Fibroblast of pulmonary artery (primary cell): ENCODE data around the gene FAM180B.

ENCODE experiments used
- DNase-seq: peaks from one replicate; pipeline ENCODE4 v3.0.0-alpha.2; 2010; ENCODE audit warnings: low read depth
- H3K4me3 ChIP-seq: replicated peaks from 2 replicates; pipeline ENCODE4 v1.5.1; 2011; ENCODE audit warnings: low read depth, mild to moderate bottlenecking, control low read depth, low read length, moderate library complexity
- CTCF ChIP-seq: IDR thresholded peaks from 2 replicates; pipeline ENCODE4 v1.5.1; 2011; ENCODE audit warnings: mild to moderate bottlenecking, control low read depth, low read length, inconsistent platforms; ENCODE audit errors: missing control alignments

FAM180B gene

GRCh38 chr11:47595029-47595428 lies 8.6 kb downstream of the FAM180B start:
- no peak overlapping the region for H3K4me3 ChIP-seq
- DNase-seq = no peak
- TF ChIP-seq CTCF = no peak

DNA sequence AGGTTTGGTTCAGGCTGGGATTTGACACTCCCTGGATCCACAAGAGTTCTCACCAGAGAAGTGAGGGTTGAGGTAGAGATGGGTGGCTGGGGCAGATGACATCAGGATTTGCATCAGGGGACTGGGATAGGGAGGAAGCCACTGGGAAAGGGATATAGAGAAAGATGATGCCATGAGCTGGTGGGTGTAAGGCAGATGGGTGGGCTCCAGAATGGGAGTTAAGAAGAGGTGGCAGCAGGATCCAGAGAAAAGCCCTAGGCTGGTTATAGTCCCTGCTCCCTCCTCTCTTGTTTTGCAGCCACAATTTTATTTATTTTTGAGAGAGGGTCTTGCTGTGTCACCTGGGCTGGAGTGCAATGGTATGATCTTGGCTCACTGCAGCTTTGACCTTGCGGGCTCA lies 9.5 kb downstream of the FAM180B start:
- no peak for DNase-seq
- no peak for TF ChIP-seq CTCF
- no peak overlapping the region for H3K4me3 ChIP-seq

GRCh38 chr11:47599902-47600301 lies 13.4 kb downstream of the FAM180B start:
- DNase-seq = no peak
- no peak overlapping the region for H3K4me3 ChIP-seq
- TF ChIP-seq CTCF = no peak

GRCh38 chr11:47603295-47603694 lies 16.8 kb downstream of the FAM180B start:
- no peak overlapping the region for H3K4me3 ChIP-seq
- no peak for TF ChIP-seq CTCF
- no peak for DNase-seq

DNA sequence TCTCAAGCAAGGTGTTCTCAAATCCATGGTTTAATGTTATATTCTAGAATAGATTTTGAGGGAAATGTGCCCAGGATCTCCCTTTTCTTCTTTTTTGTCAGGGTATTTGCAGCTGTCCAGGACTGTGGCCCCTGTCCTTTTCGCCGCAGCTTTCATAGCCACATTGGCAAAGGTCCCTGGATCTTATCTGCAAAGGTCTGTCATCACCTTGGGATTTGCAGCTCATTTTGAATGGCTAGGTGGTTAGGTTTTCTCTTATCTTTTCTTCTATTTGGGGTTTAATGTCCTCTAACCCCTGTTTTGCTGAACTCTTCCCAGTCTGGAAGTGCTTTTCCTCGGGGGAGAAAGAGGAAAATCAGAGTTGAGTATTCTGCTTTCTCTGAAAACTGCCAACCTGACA lies 19.4 kb downstream of the FAM180B start:
- no peak for DNase-seq
- no peak for TF ChIP-seq CTCF
- no peak overlapping the region for H3K4me3 ChIP-seq

DNA sequence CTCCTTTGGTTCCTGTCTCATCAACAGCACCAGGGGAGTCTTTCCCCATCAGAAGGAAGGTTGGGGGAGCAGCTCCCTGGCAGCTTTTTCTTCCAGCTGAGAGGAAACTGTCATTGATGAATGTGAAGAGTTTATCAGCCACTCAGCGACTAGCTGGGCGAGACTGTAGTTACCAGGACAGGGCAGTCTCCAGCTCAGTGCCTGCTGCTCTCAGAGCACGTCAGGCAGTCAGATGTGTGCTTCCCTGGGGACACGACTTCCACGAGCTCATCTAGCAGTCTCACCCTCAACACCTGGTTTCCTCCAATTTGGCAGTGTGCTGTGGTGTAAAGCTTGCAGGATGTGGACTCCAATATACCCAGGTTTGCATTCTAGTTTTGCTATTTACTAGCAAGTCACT lies 20.3 kb downstream of the FAM180B start:
- TF ChIP-seq CTCF = no peak
- peak; percentile 40 for DNase-seq
- no peak overlapping the region for H3K4me3 ChIP-seq

DNA sequence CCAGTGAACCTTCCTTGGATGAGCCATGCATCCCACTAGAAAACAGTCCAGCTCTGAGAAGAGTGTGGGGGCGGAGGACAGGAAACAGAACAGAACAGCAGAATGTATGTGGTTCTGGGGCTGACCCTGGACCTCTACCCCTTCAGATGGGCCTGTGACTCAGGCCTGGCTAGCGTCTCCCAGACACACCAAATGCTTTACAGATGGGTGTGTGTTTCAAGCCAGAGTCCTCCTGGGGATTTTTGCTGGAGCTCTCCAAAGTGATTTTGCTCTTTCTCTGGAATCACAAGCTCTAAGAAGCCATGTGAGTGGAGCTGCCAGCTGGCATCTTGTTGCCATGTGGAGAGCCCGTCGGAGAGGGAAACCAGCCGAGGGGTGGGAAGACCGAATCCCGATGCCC lies 20.9 kb downstream of the FAM180B start:
- TF ChIP-seq CTCF = no peak
- no peak overlapping the region for H3K4me3 ChIP-seq
- DNase-seq = peak; percentile 89
